Endothelial cell of umbilical vein (primary cell): ENCODE data around the gene HSPA5.

Source experiments
- CTCF ChIP-seq, 2 donors: IDR thresholded peaks; 1 replicate in 1 of 2; 2 replicates in 1 of 2; pipeline ENCODE4 v1.5.1; 2011; ENCODE audit warnings: low read length in 2 of 2, mild to moderate bottlenecking in 2 of 2, moderate library complexity in 2 of 2, control low read depth in 1 of 2, inconsistent platforms in 1 of 2, low read depth in 1 of 2; ENCODE audit not compliant: insufficient read depth in 1 of 2; ENCODE audit errors: extremely low read depth in 1 of 2
- EZH2 ChIP-seq: IDR thresholded peaks from 2 replicates; pipeline ENCODE4 v1.6.1; 2012; ENCODE audit warnings: borderline replicate concordance, low read depth, mild to moderate bottlenecking, moderate library complexity, low read length, inconsistent platforms; ENCODE audit not compliant: severe bottlenecking
- FOS ChIP-seq: IDR thresholded peaks from 2 replicates; pipeline ENCODE4 v1.6.1; 2011; ENCODE audit warnings: mild to moderate bottlenecking, low read length, moderate library complexity, borderline replicate concordance; ENCODE audit not compliant: insufficient read depth
- MAX ChIP-seq: IDR thresholded peaks from 2 replicates; pipeline ENCODE4 v1.6.1; 2011; ENCODE audit not compliant: insufficient read depth, insufficient read length
- MYC ChIP-seq: IDR thresholded peaks from one replicate; pipeline ENCODE4 v1.6.1; 2011; ENCODE audit warnings: mild to moderate bottlenecking, low read depth, low read length
- POLR2A ChIP-seq: IDR thresholded peaks from 2 replicates; pipeline ENCODE4 v1.6.1; 2012; ENCODE audit warnings: low read depth, mild to moderate bottlenecking, control low read depth, low read length
- POLR2AphosphoS5 ChIP-seq: IDR thresholded peaks from 2 replicates; pipeline ENCODE4 v1.6.1; 2012; ENCODE audit warnings: low read depth, mild to moderate bottlenecking, control low read depth, low read length, moderate library complexity; ENCODE audit not compliant: insufficient read depth

- TF ChIP-seq CTCF (IDR thresholded peaks at IDR 0.05; ENCODE audit: extremely low read depth in 1 of 2, insufficient read depth in 1 of 2, low read depth in 1 of 2, low read length in 2 of 2) (no peak), EZH2 (no peak), MAX (no peak), POLR2A (no peak), MYC (no peak), POLR2AphosphoS5 (no peak), FOS (no peak)
These were observed 29.9 kb upstream of the HSPA5 start for GRCh38 chr9:125271081-125271480.
